Natural killer cell (primary cell): ENCODE data around the gene OR3A2. TPM values are rescaled to one million over a fixed set of nuclear protein-coding genes. Genes with fewer than 3 reads are reported as not detected.
A peak's percentile ranks its signal among the peaks of the same experiment; 100 is the strongest.
"Not testable (repeated sequence)": the region's sequence is repeated elsewhere in the genome, so short reads cannot be mapped to it uniquely, and the experiment has no call there.

ENCODE experiments used
- ATAC-seq, 3 donors: fragments of 150-1000 bp in 2 of 3; fragments of 200-7000 bp in 1 of 3; cut with Tn5 transposase; 1 replicate in 1 of 3; 2 replicates in 2 of 3; pipeline ENCODE4 v1.10.0; 2021; ENCODE audit warnings: mild to moderate bottlenecking in 2 of 3, moderate library complexity in 2 of 3
- DNase-seq, 2 donors: peaks; one replicate each; pipeline versions ENCODE4 v3.0.0 to v3.0.0-alpha.2; 2013 to 2021; ENCODE audit warnings: mixed read lengths in 1 of 2
- H3K27ac ChIP-seq: one replicate; pipeline ENCODE4 v1.5.1; 2013; ENCODE audit warnings: mild to moderate bottlenecking, low read length
- H3K27me3 ChIP-seq: one replicate; pipeline ENCODE4 v1.6.1; 2013; ENCODE audit warnings: low read length; ENCODE audit not compliant: control insufficient read depth, insufficient read depth
- H3K36me3 ChIP-seq: one replicate; pipeline ENCODE4 v1.6.1; 2013; ENCODE audit warnings: low read length; ENCODE audit not compliant: control insufficient read depth, insufficient read depth
- H3K4me1 ChIP-seq: one replicate; pipeline ENCODE4 v1.6.1; 2013; ENCODE audit warnings: low read length; ENCODE audit not compliant: control insufficient read depth, insufficient read depth
- H3K4me3 ChIP-seq: one replicate; pipeline ENCODE4 v1.5.1; 2013; ENCODE audit warnings: low read length
- H3K9me3 ChIP-seq: one replicate; pipeline ENCODE4 v1.6.1; 2013; ENCODE audit warnings: low read length; ENCODE audit not compliant: control insufficient read depth, insufficient read depth
- H3K27ac Mint-ChIP-seq, 2 donors: one replicate each; pipeline ENCODE4 v1.8.0; 2022; ENCODE audit warnings: mild to moderate bottlenecking in 2 of 2, mixed read lengths in 2 of 2, moderate library complexity in 1 of 2
- H3K27me3 Mint-ChIP-seq, 2 donors: one replicate each; pipeline ENCODE4 v1.8.0; 2022; ENCODE audit warnings: low read depth in 2 of 2, mixed read lengths in 2 of 2
- H3K36me3 Mint-ChIP-seq: one replicate; pipeline ENCODE4 v1.8.0; 2022; ENCODE audit warnings: mixed read lengths
- H3K4me1 Mint-ChIP-seq, 2 donors: one replicate each; pipeline ENCODE4 v1.8.0; 2022; ENCODE audit warnings: mixed read lengths in 2 of 2
- H3K4me3 Mint-ChIP-seq: one replicate; pipeline ENCODE4 v1.8.0; 2022; ENCODE audit warnings: mild to moderate bottlenecking, moderate library complexity, mixed read lengths
- H3K9me3 Mint-ChIP-seq, 2 donors: one replicate each; pipeline ENCODE4 v1.8.0; 2022; ENCODE audit warnings: mixed read lengths in 2 of 2
- CTCF ChIP-seq: fragments of 200-600 bp; IDR thresholded peaks from one replicate; pipeline ENCODE4 v1.8.0; 2022; ENCODE audit warnings: antibody characterized with exemption
- WGBS: methylation state at CpG from one replicate; pipeline ENCODE4 v1.1.7; 2013; ENCODE audit warnings: missing lambda C conversion rate; ENCODE audit not compliant: insufficient coverage; 5-methylcytosine and 5-hydroxymethylcytosine counted together
- intact Hi-C: fragments of 100-400 bp; cut with micrococcal nuclease; formaldehyde crosslinking; loops from one replicate; pipeline ENCODE4 v1.14.2; 2022
- total RNA-seq, 4 donors: library from RNA; stranded (reverse); fragments of 120-200 nt in 1 of 4; gene quantifications; one replicate each; pipeline versions ENCODE4 v1.2.3 to v1.2.4, GENCODE V29; 2013 to 2022

OR3A2 gene
- 1 to 10 TPM in 1 of 3 donors, under 1 TPM in 1, not detected in 1; 0.80 to 1.2 TPM for total RNA-seq
- total RNA-seq (2013): 0.25 TPM

- Mint-ChIP-seq H3K27ac (peak within 1 kb of the TSS in 1 of 2 donors; percentile 68), H3K27me3 (peaks cover 35 to 46% of the 10 kb centered on the region in 2 donors)
Observed at GRCh38 chr17:3385869-3386816, at the start of gene OR3A2. Gene OR3A2 (minus strand): TSS chr17:3386308.

GRCh38 chr17:3433741-3434140 lies 47.6 kb upstream of the OR3A2 start, which contains the start of gene OR1E2:
Gene OR1E2 (minus strand): TSS chr17:3433841. CDS start chr17:3433841, 0 bp downstream.
- H3K27ac Mint-ChIP-seq: no peak within 1 kb of the TSS
- H3K27ac ChIP-seq: no peak within 1 kb of the TSS
- no peaks in the 10 kb centered on the region for H3K36me3 ChIP-seq
- no peak for TF ChIP-seq CTCF
- H3K27me3 ChIP-seq: peaks cover 2% of the 10 kb centered on the region
- H3K9me3 Mint-ChIP-seq: peaks cover 0 to 2% of the 10 kb centered on the region in 2 donors
- WGBS: 86% methylated on average over 3 of the region's 3 CpGs
- intact Hi-C loops: no loop called here
- no peak within 1 kb of the TSS for H3K4me3 Mint-ChIP-seq
- H3K9me3 ChIP-seq: no peaks in the 10 kb centered on the region
- peaks cover 0 to 5% of the 10 kb centered on the region in 2 donors for H3K4me1 Mint-ChIP-seq
- ATAC-seq (no peak), DNase-seq (no peak)
- no peaks in the 10 kb centered on the region for H3K36me3 Mint-ChIP-seq
- H3K4me3 ChIP-seq: no peak within 1 kb of the TSS
- no peaks in the 10 kb centered on the region for H3K4me1 ChIP-seq
- H3K27me3 Mint-ChIP-seq: peaks cover 15 to 16% of the 10 kb centered on the region in 2 donors

More at GRCh38 chr17:3385869-3386816, at the start of gene OR3A2:
- intact Hi-C loops: no loop called here
- WGBS: 42% methylated on average over 91 of the region's 92 CpGs
- DNase-seq (peak in 1 of 2 donors; percentile 70), ATAC-seq (peak in 2 of 3 donors; percentile 89 to 92)
- no peaks in the 10 kb centered on the region for H3K36me3 ChIP-seq
- Mint-ChIP-seq H3K4me3 (peak within 1 kb of the TSS; percentile 79), H3K36me3 (no peaks in the 10 kb centered on the region), H3K9me3 (no peaks in the 10 kb centered on the region), H3K4me1 (peaks cover 0 to 5% of the 10 kb centered on the region in 2 donors)
- H3K9me3 ChIP-seq: no peaks in the 10 kb centered on the region
- no peak within 1 kb of the TSS for H3K4me3 ChIP-seq
- TF ChIP-seq CTCF: no peak
- H3K27ac ChIP-seq: no peak within 1 kb of the TSS
- no peaks in the 10 kb centered on the region for H3K4me1 ChIP-seq
- peaks cover 19% of the 10 kb centered on the region for H3K27me3 ChIP-seq

- H3K36me3 Mint-ChIP-seq, intact Hi-C loops, H3K4me1 Mint-ChIP-seq, H3K9me3 ChIP-seq, H3K27ac Mint-ChIP-seq, H3K4me3 Mint-ChIP-seq, H3K9me3 Mint-ChIP-seq, H3K27ac ChIP-seq, H3K36me3 ChIP-seq, H3K27me3 ChIP-seq, H3K4me3 ChIP-seq, H3K4me1 ChIP-seq: not testable (repeated sequence)
- WGBS: 7% methylated on average over 6 of the region's 7 CpGs
- peaks cover 16 to 18% of the 10 kb centered on the region in 2 donors for H3K27me3 Mint-ChIP-seq
- ATAC-seq (peak in 2 of 3 donors; percentile 65 to 76), DNase-seq (peak in 1 of 2 donors; percentile 5)
Observed at GRCh38 chr17:3433215-3433614, 47.1 kb upstream of the OR3A2 start.

DNA sequence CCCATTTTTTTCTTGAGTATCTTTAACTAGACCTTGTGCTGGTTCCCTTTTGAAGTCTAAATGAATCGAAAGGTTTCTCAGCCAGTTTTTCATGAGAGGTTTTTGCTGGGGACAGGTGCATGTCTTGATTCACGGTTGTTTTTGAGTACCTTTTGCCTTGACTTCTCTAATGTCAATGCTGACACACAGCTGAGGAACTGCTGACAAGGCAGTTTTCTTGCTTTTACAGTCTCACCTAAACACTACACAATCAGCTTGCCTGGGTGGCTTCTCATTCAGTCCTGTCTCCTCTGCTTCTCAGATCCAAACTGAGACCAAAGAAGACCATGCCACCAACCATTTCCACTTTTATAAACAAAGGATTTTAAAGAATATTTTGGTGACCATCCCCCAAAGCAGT lies 32.1 kb upstream of the OR3A2 start:
- no peaks in the 10 kb centered on the region for H3K36me3 ChIP-seq
- no peak for DNase-seq
- no peak for TF ChIP-seq CTCF
- no peaks in the 10 kb centered on the region for H3K4me1 Mint-ChIP-seq
- H3K36me3 Mint-ChIP-seq: no peaks in the 10 kb centered on the region
- no peak overlapping the region for H3K27ac ChIP-seq
- no peak for ATAC-seq
- H3K4me1 ChIP-seq: no peaks in the 10 kb centered on the region
- peaks cover 18 to 29% of the 10 kb centered on the region in 2 donors for H3K27me3 Mint-ChIP-seq
- intact Hi-C loops: no loop called here
- 86% methylated on average over 2 of the region's 2 CpGs for WGBS
- no peak overlapping the region for H3K4me3 ChIP-seq
- no peak overlapping the region for H3K4me3 Mint-ChIP-seq
- H3K27ac Mint-ChIP-seq: no peak overlapping the region
- no peaks in the 10 kb centered on the region for H3K9me3 ChIP-seq
- H3K27me3 ChIP-seq: peaks cover 2% of the 10 kb centered on the region
- no peaks in the 10 kb centered on the region for H3K9me3 Mint-ChIP-seq
